KMS-11 (cell line): ENCODE data around the gene TBATA.

Experiments used
- H2AFZ ChIP-seq: fragments of 200-600 bp; sonication (generic); 2 replicates; pipeline ENCODE4 v1.6.1; 2016; ENCODE audit warnings: antibody characterized with exemption, mixed run types, low read depth
- H3K27ac ChIP-seq: fragments of 200-600 bp; sonication (generic); 2 replicates; pipeline ENCODE4 v1.6.1; 2016; ENCODE audit warnings: mild to moderate bottlenecking, mixed run types
- H3K27me3 ChIP-seq: fragments of 200-600 bp; sonication (generic); 2 replicates; pipeline ENCODE4 v1.6.1; 2017; ENCODE audit warnings: mild to moderate bottlenecking, low read depth, mixed run types, moderate library complexity; ENCODE audit not compliant: insufficient read depth
- H3K36me3 ChIP-seq: fragments of 200-600 bp; sonication (generic); 2 replicates; pipeline ENCODE4 v1.6.1; 2017; ENCODE audit warnings: mild to moderate bottlenecking, mixed run types; ENCODE audit not compliant: insufficient read depth
- H3K4me1 ChIP-seq: fragments of 200-600 bp; sonication (generic); 2 replicates; pipeline ENCODE4 v1.6.1; 2016; ENCODE audit warnings: mild to moderate bottlenecking, low read depth, mixed run types; ENCODE audit not compliant: poor library complexity, severe bottlenecking
- H3K4me2 ChIP-seq: fragments of 200-600 bp; sonication (generic); 2 replicates; pipeline ENCODE4 v1.7.0; 2016; ENCODE audit warnings: mild to moderate bottlenecking, mixed run types
- H3K4me3 ChIP-seq: fragments of 200-600 bp; sonication (generic); IDR thresholded peaks from 2 replicates; pipeline ENCODE4 v1.6.1; 2017; ENCODE audit warnings: low read depth, low read length, mixed read lengths; ENCODE audit not compliant: insufficient read depth
- H3K79me2 ChIP-seq: fragments of 200-600 bp; sonication (generic); 2 replicates; pipeline ENCODE4 v1.6.1; 2016; ENCODE audit warnings: low read depth, mixed run types; ENCODE audit not compliant: insufficient read depth
- H3K9ac ChIP-seq: fragments of 200-600 bp; sonication (generic); 2 replicates; pipeline ENCODE4 v1.6.1; 2016; ENCODE audit warnings: mild to moderate bottlenecking, mixed run types
- H4K20me1 ChIP-seq: fragments of 200-600 bp; sonication (generic); 2 replicates; pipeline ENCODE4 v1.6.1; 2016; ENCODE audit warnings: mild to moderate bottlenecking, mixed run types; ENCODE audit not compliant: insufficient read depth
- CTCF ChIP-seq: fragments of 200-600 bp; sonication (generic); conservative IDR thresholded peaks from 2 replicates; pipeline ENCODE4 v1.6.1; 2017; ENCODE audit warnings: low read depth, mild to moderate bottlenecking, antibody characterized with exemption, low read length, moderate library complexity, mixed read lengths

TBATA gene, protein sequence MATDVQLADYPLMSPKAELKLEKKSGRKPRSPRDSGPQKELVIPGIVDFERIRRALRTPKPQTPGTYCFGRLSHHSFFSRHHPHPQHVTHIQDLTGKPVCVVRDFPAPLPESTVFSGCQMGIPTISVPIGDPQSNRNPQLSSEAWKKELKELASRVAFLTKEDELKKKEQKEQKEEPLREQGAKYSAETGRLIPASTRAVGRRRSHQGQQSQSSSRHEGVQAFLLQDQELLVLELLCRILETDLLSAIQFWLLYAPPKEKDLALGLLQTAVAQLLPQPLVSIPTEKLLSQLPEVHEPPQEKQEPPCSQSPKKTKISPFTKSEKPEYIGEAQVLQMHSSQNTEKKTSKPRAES

GRCh38 chr10:70785190-70785589, at the start of gene TBATA:
TBATA (minus strand) TSS chr10:70785377; CDS start chr10:70783379, 1,998 bp downstream.
- Histone ChIP-seq H2AFZ (no peak within 1 kb of the TSS), H4K20me1 (no peaks in the 10 kb centered on the region), H3K4me1 (no peaks in the 10 kb centered on the region), H3K4me2 (no peak within 1 kb of the TSS), H3K4me3 (no peak within 1 kb of the TSS), H3K27ac (no peak within 1 kb of the TSS), H3K9ac (no peak within 1 kb of the TSS), H3K27me3 (peaks cover 7% of the 10 kb centered on the region; the same call in 1 of the 2 replicates), H3K79me2 (no peaks in the 10 kb centered on the region), H3K36me3 (no peaks in the 10 kb centered on the region)
- TF ChIP-seq CTCF = no peak

- H3K27ac ChIP-seq = no peak overlapping the region
- no peak overlapping the region for H2AFZ ChIP-seq
- H3K79me2 ChIP-seq = no peaks in the 10 kb centered on the region
- TF ChIP-seq CTCF = no peak
- H3K27me3 ChIP-seq = no peaks in the 10 kb centered on the region
- no peak overlapping the region for H3K4me2 ChIP-seq
- no peaks in the 10 kb centered on the region for H4K20me1 ChIP-seq
- H3K4me3 ChIP-seq = no peak overlapping the region
- H3K36me3 ChIP-seq = no peaks in the 10 kb centered on the region
- no peaks in the 10 kb centered on the region for H3K4me1 ChIP-seq
- no peak overlapping the region for H3K9ac ChIP-seq
These were observed 49.4 kb upstream of the TBATA start for GRCh38 chr10:70834441-70835151.

DNA sequence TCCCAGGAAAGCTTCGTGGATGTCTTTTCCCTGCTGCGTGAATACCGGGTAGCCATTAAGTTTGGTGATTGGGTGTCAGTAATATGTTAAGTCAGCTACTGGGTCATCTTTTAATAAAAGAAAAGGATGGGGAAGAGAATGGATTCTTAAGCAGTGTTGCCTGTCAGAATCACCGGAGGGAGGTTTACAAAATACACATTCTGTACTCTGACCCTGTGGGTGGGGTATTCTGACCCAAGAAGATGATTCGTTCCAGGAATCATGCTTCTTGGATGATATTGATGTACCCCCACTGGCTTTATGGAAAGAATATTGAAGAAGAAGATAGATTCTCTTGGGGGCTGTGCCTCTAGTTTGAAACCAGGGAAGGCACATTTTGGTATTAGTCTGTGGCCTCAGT, 48.8 kb upstream of the TBATA start:
- Histone ChIP-seq H3K9ac (no peak overlapping the region), H3K27me3 (no peaks in the 10 kb centered on the region), H3K4me3 (no peak overlapping the region), H3K36me3 (no peaks in the 10 kb centered on the region), H3K27ac (no peak overlapping the region), H3K4me1 (no peaks in the 10 kb centered on the region), H2AFZ (no peak overlapping the region), H3K4me2 (no peak overlapping the region), H3K79me2 (no peaks in the 10 kb centered on the region), H4K20me1 (no peaks in the 10 kb centered on the region)
- TF ChIP-seq CTCF = no peak

DNA sequence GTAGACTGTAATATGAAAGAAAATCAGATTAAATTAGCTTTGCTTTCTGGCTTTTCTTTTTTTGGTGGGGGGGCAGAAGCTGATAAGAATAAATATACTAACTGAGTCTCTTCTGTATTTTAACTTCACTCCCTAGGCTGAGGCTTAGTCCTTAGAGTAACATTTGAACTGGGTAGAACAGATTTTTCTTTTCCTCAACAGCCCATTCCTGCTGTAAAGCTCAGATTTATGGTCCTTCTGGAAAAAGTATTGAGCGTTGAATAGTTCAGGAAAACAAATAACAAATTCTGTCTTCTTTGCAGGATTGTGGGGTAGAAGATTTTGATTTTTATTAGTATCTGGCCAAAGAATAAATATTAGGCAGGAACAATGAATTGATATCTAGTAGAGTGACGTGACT, 48.4 kb upstream of the TBATA start:
- no peak overlapping the region for H3K27ac ChIP-seq
- no peaks in the 10 kb centered on the region for H3K79me2 ChIP-seq
- no peaks in the 10 kb centered on the region for H3K36me3 ChIP-seq
- H2AFZ ChIP-seq = no peak overlapping the region
- TF ChIP-seq CTCF = no peak
- H3K4me2 ChIP-seq = no peak overlapping the region
- H4K20me1 ChIP-seq = no peaks in the 10 kb centered on the region
- H3K27me3 ChIP-seq = no peaks in the 10 kb centered on the region
- H3K4me3 ChIP-seq = no peak overlapping the region
- no peak overlapping the region for H3K9ac ChIP-seq
- H3K4me1 ChIP-seq = no peaks in the 10 kb centered on the region
